Spleen (tissue), 7 donors: ENCODE data around the gene RIMBP3C.
"Not testable (repeated sequence)": the region's sequence is repeated elsewhere in the genome, so short reads cannot be mapped to it uniquely, and the experiment has no call there.

ENCODE experiments used
- POLR2A ChIP-seq, 3 donors: fragments of 450-650 bp; IDR thresholded peaks; one replicate each; pipeline ENCODE4 v1.5.1; 2017; ENCODE audit warnings: antibody characterized with exemption in 3 of 3, mild to moderate bottlenecking in 1 of 3
- TF ChIP-seq, protein P1 (sequence below), 11 experiments: fragments of 200-600 bp in 7 of 11; fragments of 450-650 bp in 4 of 11; sonication (generic) in 4 of 11; IDR thresholded peaks in 8 of 11; conservative IDR thresholded peaks in 3 of 11; 1 replicate in 7 of 11; 2 replicates in 4 of 11; pipeline versions ENCODE4 v1.4.0 to v1.8.0; 2016 to 2021; ENCODE audit warnings: antibody characterized with exemption in 11 of 11, inconsistent platforms in 4 of 11, mild to moderate bottlenecking in 1 of 11
- donor health status: DM: no; HTN: no; CAD: no; lungs with moderate emphysema.
- donor health status: DM: no; HTN: no; CAD: no.
- donor health status: DM: no; HTN: no; CAD: no.

DNA sequence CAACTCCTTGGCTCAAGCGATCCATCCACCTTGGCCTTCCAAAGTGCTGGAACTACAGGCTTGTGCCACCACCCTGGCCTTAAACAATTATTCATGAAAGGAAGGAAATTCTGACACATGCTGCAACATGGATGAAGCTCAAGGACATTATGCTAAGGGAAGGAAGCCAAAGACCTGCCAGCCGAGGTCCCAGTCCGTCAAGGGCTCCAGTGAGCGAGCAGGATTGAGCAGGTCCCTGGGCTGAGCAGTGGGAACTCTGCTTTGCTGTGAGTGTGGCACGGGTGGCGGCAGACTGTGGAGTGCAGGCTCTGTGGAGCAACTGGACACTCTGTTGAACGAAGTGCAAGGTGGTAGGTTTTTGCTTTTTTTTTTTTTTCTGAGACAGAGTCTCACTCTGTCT lies 11.4 kb downstream of the RIMBP3C start:
- TF ChIP-seq, protein P1, sequence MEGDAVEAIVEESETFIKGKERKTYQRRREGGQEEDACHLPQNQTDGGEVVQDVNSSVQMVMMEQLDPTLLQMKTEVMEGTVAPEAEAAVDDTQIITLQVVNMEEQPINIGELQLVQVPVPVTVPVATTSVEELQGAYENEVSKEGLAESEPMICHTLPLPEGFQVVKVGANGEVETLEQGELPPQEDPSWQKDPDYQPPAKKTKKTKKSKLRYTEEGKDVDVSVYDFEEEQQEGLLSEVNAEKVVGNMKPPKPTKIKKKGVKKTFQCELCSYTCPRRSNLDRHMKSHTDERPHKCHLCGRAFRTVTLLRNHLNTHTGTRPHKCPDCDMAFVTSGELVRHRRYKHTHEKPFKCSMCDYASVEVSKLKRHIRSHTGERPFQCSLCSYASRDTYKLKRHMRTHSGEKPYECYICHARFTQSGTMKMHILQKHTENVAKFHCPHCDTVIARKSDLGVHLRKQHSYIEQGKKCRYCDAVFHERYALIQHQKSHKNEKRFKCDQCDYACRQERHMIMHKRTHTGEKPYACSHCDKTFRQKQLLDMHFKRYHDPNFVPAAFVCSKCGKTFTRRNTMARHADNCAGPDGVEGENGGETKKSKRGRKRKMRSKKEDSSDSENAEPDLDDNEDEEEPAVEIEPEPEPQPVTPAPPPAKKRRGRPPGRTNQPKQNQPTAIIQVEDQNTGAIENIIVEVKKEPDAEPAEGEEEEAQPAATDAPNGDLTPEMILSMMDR (IDR thresholded peaks at IDR 0.05 in 8 of 11, conservative IDR thresholded peaks at IDR 0.05 in 3 of 11) = not testable (repeated sequence)
- TF ChIP-seq POLR2A (IDR thresholded peaks at IDR 0.05) = not testable (repeated sequence)
